HG02981 (cell line): ENCODE data around the gene TRIM74.
"Not testable (repeated sequence)": the region's sequence is repeated elsewhere in the genome, so short reads cannot be mapped to it uniquely, and the experiment has no call there.

Experiments used
- ATAC-seq: cut with Tn5 transposase; IDR thresholded peaks from one replicate; pipeline ENCODE4 v1.9.1; 2021; ENCODE audit warnings: mild to moderate bottlenecking, moderate library complexity; ENCODE audit not compliant: unreplicated experiment

The TRIM74 gene

GRCh38 chr7:72913750-72914149 lies 55.5 kb downstream of the TRIM74 start:
- ATAC-seq, result not testable (repeated sequence)

DNA sequence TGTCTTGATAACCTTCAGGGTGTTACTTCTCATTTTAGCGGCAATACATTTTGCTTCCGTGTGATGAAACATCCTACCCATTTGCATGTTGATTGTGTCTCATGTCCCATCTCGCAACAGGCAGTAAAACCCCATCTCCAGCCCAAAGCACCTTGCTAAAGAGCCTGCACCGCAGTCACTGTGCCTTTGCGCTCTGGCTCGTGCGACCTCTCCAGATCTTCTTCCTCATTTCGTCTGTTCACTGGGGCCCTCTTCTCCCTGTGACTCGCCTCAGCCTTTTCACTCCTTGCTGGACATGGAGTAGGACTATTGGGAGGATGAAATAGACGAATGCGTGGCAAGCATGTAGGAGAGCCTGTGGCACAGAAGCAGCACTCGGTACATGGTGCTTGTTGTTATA lies 57.9 kb downstream of the TRIM74 start:
- ATAC-seq, result not testable (repeated sequence)
